ENCODE measurements around the gene VAV2. TPM values are rescaled to one million over a fixed set of nuclear protein-coding genes. Genes with fewer than 3 reads are reported as not detected.

Gene VAV2
- total RNA-seq, 2 experiments from 2014 or later, result 11.0 to 27.8 TPM

DNA sequence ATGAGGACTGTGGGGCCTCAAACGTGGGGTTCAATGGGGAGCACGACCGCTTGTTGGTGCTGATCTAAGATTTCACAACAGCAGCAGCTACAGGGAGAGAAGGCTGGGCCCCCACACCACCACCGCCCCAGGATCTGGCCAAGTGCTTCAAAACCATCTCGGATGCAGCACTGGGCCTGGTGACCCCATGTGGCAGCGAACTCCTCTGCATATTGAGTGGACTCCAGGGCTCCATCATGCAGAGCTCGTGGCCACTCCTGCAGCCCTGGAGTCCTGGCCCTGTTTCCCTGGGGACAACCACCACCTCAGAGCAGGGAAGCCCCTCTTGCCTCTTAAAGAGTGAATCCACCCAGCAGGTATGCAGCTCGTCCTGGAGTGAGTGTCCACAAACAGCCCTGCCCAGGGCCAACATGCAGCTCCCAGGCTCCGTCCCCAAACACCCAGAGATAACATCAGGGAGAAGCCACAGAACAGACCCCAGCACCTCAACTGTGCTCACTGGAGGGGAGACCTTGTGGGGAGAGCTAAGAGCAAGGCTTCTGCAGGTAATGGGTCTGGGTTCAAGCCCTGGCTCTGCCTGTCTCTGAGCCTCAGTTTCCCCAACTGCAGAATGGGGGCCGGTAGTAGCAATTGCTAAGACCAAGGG lies 150.8 kb downstream of the VAV2 start:
- TF ChIP-seq, protein P1, sequence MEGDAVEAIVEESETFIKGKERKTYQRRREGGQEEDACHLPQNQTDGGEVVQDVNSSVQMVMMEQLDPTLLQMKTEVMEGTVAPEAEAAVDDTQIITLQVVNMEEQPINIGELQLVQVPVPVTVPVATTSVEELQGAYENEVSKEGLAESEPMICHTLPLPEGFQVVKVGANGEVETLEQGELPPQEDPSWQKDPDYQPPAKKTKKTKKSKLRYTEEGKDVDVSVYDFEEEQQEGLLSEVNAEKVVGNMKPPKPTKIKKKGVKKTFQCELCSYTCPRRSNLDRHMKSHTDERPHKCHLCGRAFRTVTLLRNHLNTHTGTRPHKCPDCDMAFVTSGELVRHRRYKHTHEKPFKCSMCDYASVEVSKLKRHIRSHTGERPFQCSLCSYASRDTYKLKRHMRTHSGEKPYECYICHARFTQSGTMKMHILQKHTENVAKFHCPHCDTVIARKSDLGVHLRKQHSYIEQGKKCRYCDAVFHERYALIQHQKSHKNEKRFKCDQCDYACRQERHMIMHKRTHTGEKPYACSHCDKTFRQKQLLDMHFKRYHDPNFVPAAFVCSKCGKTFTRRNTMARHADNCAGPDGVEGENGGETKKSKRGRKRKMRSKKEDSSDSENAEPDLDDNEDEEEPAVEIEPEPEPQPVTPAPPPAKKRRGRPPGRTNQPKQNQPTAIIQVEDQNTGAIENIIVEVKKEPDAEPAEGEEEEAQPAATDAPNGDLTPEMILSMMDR (conservative IDR thresholded peaks at IDR 0.05; ENCODE audit: low read length), result no peak
- TF ChIP-seq EZH2phosphoT487 (IDR thresholded peaks at IDR 0.05; ENCODE audit: borderline replicate concordance, low read depth, low read length), result no peak
- ChIA-PET POLR2A (no interaction called here), CTCF (ENCODE audit: unreplicated experiment) (no interaction called here)
- Histone ChIP-seq H3K9me2 (ENCODE audit: insufficient read depth, low read length) (no peaks in the 10 kb centered on the region), H3K9me3 (ENCODE audit: low read length) (no peaks in the 10 kb centered on the region), H2AFZ (ENCODE audit: low read length) (no peak overlapping the region), H4K20me1 (ENCODE audit: insufficient read depth, low read length) (no peaks in the 10 kb centered on the region), H3K27ac (ENCODE audit: low read depth, low read length, poor library complexity, severe bottlenecking) (no peak overlapping the region), H3K36me3 (ENCODE audit: insufficient read depth, low read length) (no peaks in the 10 kb centered on the region), H3K4me3 (ENCODE audit: low read depth, low read length, poor library complexity, severe bottlenecking) (no peak overlapping the region), H3K4me2 (ENCODE audit: low read length) (no peak overlapping the region), H3K4me1 (ENCODE audit: insufficient read depth, low read length, poor library complexity, severe bottlenecking) (no peaks in the 10 kb centered on the region), H3K79me2 (ENCODE audit: insufficient read depth, low read depth, low read length) (no peaks in the 10 kb centered on the region)
- intact Hi-C loops (cut with micrococcal nuclease; ENCODE audit: unreplicated experiment), result no loop called here
- DNase-seq (ENCODE audit: low spot score), result no peak
- no TSS peak for BruUV-seq (replicated peaks)

DNA sequence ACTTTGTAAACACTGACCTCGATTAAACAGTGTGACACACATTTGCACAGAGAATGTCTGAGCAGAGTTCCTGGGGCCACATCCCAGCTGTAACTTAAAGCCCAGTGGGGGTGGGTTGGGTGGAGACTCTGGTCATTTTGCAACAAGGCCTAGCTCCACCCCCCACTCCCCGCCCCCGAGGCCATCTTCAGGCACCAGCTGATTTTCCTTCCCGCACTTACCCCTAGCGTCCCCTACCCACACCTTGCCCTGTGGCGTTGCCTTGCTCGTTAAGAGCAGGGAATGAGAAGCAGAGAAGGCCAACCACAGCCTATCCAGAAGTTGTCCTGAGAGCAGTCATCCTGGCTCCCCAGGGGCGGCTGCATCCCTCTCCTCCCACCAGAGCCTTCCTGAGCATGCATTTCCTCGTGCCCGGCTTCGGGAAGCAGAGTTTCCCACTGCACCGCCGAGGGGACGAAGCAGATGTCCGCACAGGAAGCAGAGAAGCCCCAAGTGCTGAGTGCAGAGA lies 152.2 kb downstream of the VAV2 start:
- intact Hi-C loops (cut with micrococcal nuclease; ENCODE audit: unreplicated experiment), result no loop called here
- CTCF ChIA-PET (ENCODE audit: unreplicated experiment), result no interaction called here

More for the DNA sequence above, 152.2 kb downstream of the VAV2 start:
- H3K4me3 ChIP-seq (ENCODE audit: low read depth, low read length, poor library complexity, severe bottlenecking), result no peak overlapping the region
- no peaks in the 10 kb centered on the region for H3K9me2 ChIP-seq (ENCODE audit: insufficient read depth, low read length)
- no peak overlapping the region for H2AFZ ChIP-seq (ENCODE audit: low read length)
- H3K4me2 ChIP-seq (ENCODE audit: low read length), result no peak overlapping the region
- H3K36me3 ChIP-seq (ENCODE audit: insufficient read depth, low read length), result no peaks in the 10 kb centered on the region
- no peaks in the 10 kb centered on the region for H3K4me1 ChIP-seq (ENCODE audit: insufficient read depth, low read length, poor library complexity, severe bottlenecking)
- no peaks in the 10 kb centered on the region for H3K79me2 ChIP-seq (ENCODE audit: insufficient read depth, low read depth, low read length)
- TF ChIP-seq, protein P1 (conservative IDR thresholded peaks at IDR 0.05; ENCODE audit: low read length), result no peak
- TF ChIP-seq EZH2phosphoT487 (IDR thresholded peaks at IDR 0.05; ENCODE audit: borderline replicate concordance, low read depth, low read length), result no peak
- no peak for DNase-seq (ENCODE audit: low spot score)
- POLR2A ChIA-PET, result interaction anchor here (0.6 kb wide), 1 partner anchor 62 kb away, joined by 5 read pairs; no protein-coding TSS in a partner anchor
- no peaks in the 10 kb centered on the region for H3K9me3 ChIP-seq (ENCODE audit: low read length)
- no TSS peak for BruUV-seq (replicated peaks)
- H4K20me1 ChIP-seq (ENCODE audit: insufficient read depth, low read length), result no peaks in the 10 kb centered on the region
- H3K27ac ChIP-seq (ENCODE audit: low read depth, low read length, poor library complexity, severe bottlenecking), result no peak overlapping the region
